Neural progenitor cell (in vitro differentiated cells): ENCODE measurements around the gene SMIM38. TPM values are rescaled to one million over a fixed set of nuclear protein-coding genes. Genes with fewer than 3 reads are reported as not detected.
A peak's percentile ranks its signal among the peaks of the same experiment; 100 is the strongest.

Experiments used
- DNase-seq: peaks from one replicate; pipeline ENCODE4 v3.0.0-alpha.2; 2016; ENCODE audit warnings: low spot score
- H2AFZ ChIP-seq: fragments of 200-600 bp; sonication (generic); replicated peaks from 2 replicates; pipeline ENCODE4 v1.6.1; 2016; ENCODE audit warnings: antibody characterized with exemption
- H3F3A ChIP-seq: fragments of 200-600 bp; sonication (generic); 2 replicates; pipeline ENCODE4 v1.6.1; 2016; ENCODE audit warnings: antibody characterized with exemption, low read depth
- H3K27ac ChIP-seq: fragments of 200-600 bp; sonication (generic); 2 replicates; pipeline ENCODE4 v1.5.1; 2016; ENCODE audit warnings: mild to moderate bottlenecking
- H3K27me3 ChIP-seq: fragments of 200-600 bp; sonication (generic); 2 replicates; pipeline ENCODE4 v1.6.1; 2016; ENCODE audit warnings: mild to moderate bottlenecking, moderate library complexity
- H3K36me3 ChIP-seq: fragments of 200-600 bp; sonication (generic); 2 replicates; pipeline ENCODE4 v1.5.1; 2016
- H3K4me1 ChIP-seq: fragments of 200-600 bp; sonication (generic); 2 replicates; pipeline ENCODE4 v1.6.1; 2016; ENCODE audit warnings: mixed run types
- H3K4me2 ChIP-seq: fragments of 200-600 bp; sonication (generic); 2 replicates; pipeline ENCODE4 v1.6.1; 2016
- H3K4me3 ChIP-seq: fragments of 200-600 bp; sonication (generic); 2 replicates; pipeline ENCODE4 v1.5.1; 2016
- H3K79me2 ChIP-seq: fragments of 200-600 bp; sonication (generic); 2 replicates; pipeline ENCODE4 v1.6.1; 2016; ENCODE audit warnings: low read depth
- H3K9ac ChIP-seq: fragments of 200-600 bp; sonication (generic); 2 replicates; pipeline ENCODE4 v1.6.1; 2016
- H3K9me3 ChIP-seq: fragments of 200-600 bp; sonication (generic); 2 replicates; pipeline ENCODE4 v1.5.1; 2016; ENCODE audit warnings: low read depth
- H4K20me1 ChIP-seq: fragments of 200-600 bp; sonication (generic); 2 replicates; pipeline ENCODE4 v1.6.1; 2016; ENCODE audit warnings: low read depth
- H3K27ac Mint-ChIP-seq: 3 replicates; pipeline ENCODE4 v1.8.0; 2021; ENCODE audit warnings: mixed read lengths
- H3K27me3 Mint-ChIP-seq: 2 replicates; pipeline ENCODE4 v1.8.0; 2022; ENCODE audit warnings: low read depth, mild to moderate bottlenecking, inconsistent platforms, moderate library complexity, mixed read lengths; ENCODE audit not compliant: insufficient read depth
- H3K36me3 Mint-ChIP-seq: 3 replicates; pipeline ENCODE4 v1.8.0; 2021; ENCODE audit warnings: mixed read lengths
- H3K4me1 Mint-ChIP-seq: 3 replicates; pipeline ENCODE4 v1.8.0; 2021; ENCODE audit warnings: mixed read lengths
- H3K4me3 Mint-ChIP-seq: 3 replicates; pipeline ENCODE4 v1.8.0; 2021; ENCODE audit warnings: mild to moderate bottlenecking, moderate library complexity, mixed read lengths
- H3K9me3 Mint-ChIP-seq: 3 replicates; pipeline ENCODE4 v1.8.0; 2020; ENCODE audit warnings: mixed read lengths
- EZH2 ChIP-seq: fragments of 200-600 bp; sonication (generic); IDR thresholded peaks from 2 replicates; pipeline ENCODE4 v1.6.1; 2017; ENCODE audit warnings: antibody characterized with exemption, mild to moderate bottlenecking, moderate library complexity
- EZH2phosphoT487 ChIP-seq: fragments of 200-600 bp; sonication (generic); IDR thresholded peaks from 2 replicates; pipeline ENCODE4 v1.6.1; 2017; ENCODE audit warnings: antibody characterized with exemption
- total RNA-seq: library from RNA; depleted of rRNA; stranded (reverse); fragments of >200 nt; gene quantifications from 2 replicates; pipeline ENCODE4 v1.2.3, GENCODE V29; 2015; ENCODE audit warnings: low replicate concordance
- TF ChIP-seq, protein P1 (sequence below): fragments of 200-600 bp; sonication (generic); IDR thresholded peaks from 2 replicates; pipeline ENCODE4 v1.5.1; 2017; ENCODE audit warnings: antibody characterized with exemption, mild to moderate bottlenecking

Gene SMIM38
- total RNA-seq, 1 donor from 2014 or later, result 2.0 TPM

DNA sequence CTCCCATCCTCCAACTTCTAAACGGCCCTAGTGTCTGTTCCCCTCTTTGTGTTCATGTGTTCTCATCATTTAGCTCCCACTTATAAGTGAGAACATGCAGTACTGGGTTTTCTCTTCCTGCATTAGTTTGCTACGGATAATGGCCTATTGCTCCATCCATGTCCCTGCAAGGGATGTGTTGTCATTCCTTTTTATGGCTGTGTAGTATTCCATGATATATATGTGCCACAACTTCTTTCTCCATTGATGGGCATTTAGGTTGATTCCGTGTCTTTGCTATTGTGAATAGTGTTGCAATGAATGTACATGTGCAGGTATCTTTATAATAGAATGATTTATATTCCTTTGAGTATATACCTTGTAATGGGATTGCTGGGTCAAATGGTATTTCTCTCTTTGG is 5.6 kb upstream of the SMIM38 start:
- Histone ChIP-seq H3K79me2 (no peaks in the 10 kb centered on the region), H3K27me3 (no peaks in the 10 kb centered on the region), H3K9ac (no peak overlapping the region), H3F3A (peaks cover 12% of the 10 kb centered on the region), H3K4me2 (no peak overlapping the region), H4K20me1 (no peaks in the 10 kb centered on the region), H3K27ac (no peak overlapping the region), H3K4me1 (peaks cover 25% of the 10 kb centered on the region), H3K9me3 (no peaks in the 10 kb centered on the region), H3K4me3 (no peak overlapping the region), H2AFZ (no peak overlapping the region), H3K36me3 (no peaks in the 10 kb centered on the region)
- Mint-ChIP-seq H3K36me3 (peaks cover 4% of the 10 kb centered on the region), H3K27me3 (peaks cover 2% of the 10 kb centered on the region), H3K4me3 (no peak overlapping the region), H3K27ac (no peak overlapping the region), H3K9me3 (peaks cover 21% of the 10 kb centered on the region), H3K4me1 (peaks cover 28% of the 10 kb centered on the region)
- TF ChIP-seq, protein P1, sequence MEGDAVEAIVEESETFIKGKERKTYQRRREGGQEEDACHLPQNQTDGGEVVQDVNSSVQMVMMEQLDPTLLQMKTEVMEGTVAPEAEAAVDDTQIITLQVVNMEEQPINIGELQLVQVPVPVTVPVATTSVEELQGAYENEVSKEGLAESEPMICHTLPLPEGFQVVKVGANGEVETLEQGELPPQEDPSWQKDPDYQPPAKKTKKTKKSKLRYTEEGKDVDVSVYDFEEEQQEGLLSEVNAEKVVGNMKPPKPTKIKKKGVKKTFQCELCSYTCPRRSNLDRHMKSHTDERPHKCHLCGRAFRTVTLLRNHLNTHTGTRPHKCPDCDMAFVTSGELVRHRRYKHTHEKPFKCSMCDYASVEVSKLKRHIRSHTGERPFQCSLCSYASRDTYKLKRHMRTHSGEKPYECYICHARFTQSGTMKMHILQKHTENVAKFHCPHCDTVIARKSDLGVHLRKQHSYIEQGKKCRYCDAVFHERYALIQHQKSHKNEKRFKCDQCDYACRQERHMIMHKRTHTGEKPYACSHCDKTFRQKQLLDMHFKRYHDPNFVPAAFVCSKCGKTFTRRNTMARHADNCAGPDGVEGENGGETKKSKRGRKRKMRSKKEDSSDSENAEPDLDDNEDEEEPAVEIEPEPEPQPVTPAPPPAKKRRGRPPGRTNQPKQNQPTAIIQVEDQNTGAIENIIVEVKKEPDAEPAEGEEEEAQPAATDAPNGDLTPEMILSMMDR, result no peak
- no peak for TF ChIP-seq EZH2phosphoT487
- no peak for TF ChIP-seq EZH2
- DNase-seq, result no peak

DNA sequence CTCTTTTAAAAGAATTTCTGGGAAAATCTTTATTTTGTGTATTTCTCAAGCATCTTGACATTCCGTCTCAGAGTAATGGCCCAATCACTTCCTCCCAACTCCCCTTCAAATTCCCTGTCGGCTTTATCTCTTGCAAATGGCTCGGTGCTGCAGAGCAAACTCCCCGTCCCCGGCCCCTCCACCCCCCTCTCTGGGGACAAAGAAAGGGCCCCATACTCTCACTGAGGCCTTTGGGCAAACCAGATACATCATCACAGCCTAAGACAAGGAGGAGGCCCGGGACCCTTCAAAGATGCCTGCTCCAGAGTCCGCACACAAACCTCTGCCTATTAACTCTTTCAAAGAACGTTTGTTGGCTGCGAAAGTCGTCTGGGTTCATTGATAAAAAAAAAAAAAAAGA is 3.9 kb upstream of the SMIM38 start:
- Histone ChIP-seq H3K4me3 (no peak overlapping the region), H3F3A (peaks cover 16% of the 10 kb centered on the region), H3K79me2 (no peaks in the 10 kb centered on the region), H3K4me1 (peaks cover 34% of the 10 kb centered on the region), H3K9me3 (no peaks in the 10 kb centered on the region), H3K4me2 (peak overlapping the region; percentile 11), H3K27ac (no peak overlapping the region), H2AFZ (peak overlapping the region; percentile 78), H3K36me3 (no peaks in the 10 kb centered on the region), H3K27me3 (no peaks in the 10 kb centered on the region), H4K20me1 (no peaks in the 10 kb centered on the region), H3K9ac (no peak overlapping the region)
- TF ChIP-seq, protein P1, result no peak
- TF ChIP-seq EZH2phosphoT487, result no peak
- no peak for TF ChIP-seq EZH2
- DNase-seq, result no peak
- Mint-ChIP-seq H3K4me1 (peaks cover 37% of the 10 kb centered on the region), H3K27me3 (peaks cover 2% of the 10 kb centered on the region), H3K27ac (peak overlapping the region; percentile 96), H3K36me3 (peaks cover 4% of the 10 kb centered on the region), H3K4me3 (no peak overlapping the region), H3K9me3 (peaks cover 15% of the 10 kb centered on the region)

DNA sequence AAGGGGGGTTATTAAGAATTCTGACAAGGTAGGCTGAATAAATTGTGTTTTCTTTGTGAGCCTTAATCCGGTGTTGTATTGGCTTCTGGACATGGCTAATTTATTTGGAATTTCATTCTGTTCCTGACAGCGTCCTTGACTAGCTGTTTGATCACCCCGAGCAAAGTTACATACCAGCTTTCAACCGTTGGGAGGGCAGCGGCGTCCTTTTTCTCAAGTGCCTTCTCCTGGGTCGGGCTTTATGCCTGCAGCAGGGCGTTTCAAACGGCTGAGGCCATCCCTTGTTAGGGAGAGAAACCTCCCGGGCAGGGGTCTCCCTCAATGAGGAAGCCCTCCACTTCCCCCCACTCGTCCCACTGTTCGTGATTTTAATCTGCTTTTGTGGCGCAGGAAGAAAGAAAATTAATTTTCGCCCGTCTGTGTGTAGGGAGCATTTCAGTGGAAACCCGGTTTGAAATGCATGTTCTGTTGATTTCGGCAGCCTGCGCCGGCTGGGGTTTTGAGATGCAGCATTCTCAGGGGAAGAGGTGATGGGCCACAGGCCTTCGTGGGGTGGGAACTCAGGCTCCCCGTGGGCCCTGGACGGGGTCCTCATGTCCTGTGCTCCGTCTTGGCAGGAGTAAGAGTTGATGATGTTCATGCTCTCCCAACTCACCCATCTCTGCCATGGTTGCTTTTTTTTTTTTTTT is 2.9 kb upstream of the SMIM38 start:
- Mint-ChIP-seq H3K36me3 (peaks cover 4% of the 10 kb centered on the region), H3K4me3 (peak overlapping the region; percentile 35), H3K4me1 (peaks cover 37% of the 10 kb centered on the region), H3K27me3 (peaks cover 2% of the 10 kb centered on the region), H3K27ac (peak overlapping the region; percentile 96), H3K9me3 (peaks cover 15% of the 10 kb centered on the region)
- no peak overlapping the region for H3K27ac ChIP-seq
- peak overlapping the region; percentile 48 for H2AFZ ChIP-seq
- H3K27me3 ChIP-seq, result no peaks in the 10 kb centered on the region
- TF ChIP-seq EZH2phosphoT487, result no peak
- TF ChIP-seq EZH2, result no peak
- H3K4me1 ChIP-seq, result peaks cover 43% of the 10 kb centered on the region
- H3K79me2 ChIP-seq, result no peaks in the 10 kb centered on the region
- no peak overlapping the region for H3K4me3 ChIP-seq
- no peaks in the 10 kb centered on the region for H3K36me3 ChIP-seq
- H3F3A ChIP-seq, result peaks cover 19% of the 10 kb centered on the region
- no peaks in the 10 kb centered on the region for H3K9me3 ChIP-seq
- peak; percentile 42 for DNase-seq
- H3K4me2 ChIP-seq, result peak overlapping the region; percentile 40
- H3K9ac ChIP-seq, result no peak overlapping the region
- no peaks in the 10 kb centered on the region for H4K20me1 ChIP-seq

GRCh38 chr11:69153661-69154060 is 2.1 kb upstream of the SMIM38 start:
- H3K27me3 Mint-ChIP-seq, result peaks cover 2% of the 10 kb centered on the region
- H3K4me3 ChIP-seq, result no peak overlapping the region
- peaks cover 37% of the 10 kb centered on the region for H3K4me1 Mint-ChIP-seq
- no peak overlapping the region for H3K4me2 ChIP-seq
- H3K79me2 ChIP-seq, result no peaks in the 10 kb centered on the region
- no peaks in the 10 kb centered on the region for H3K9me3 ChIP-seq
- H3F3A ChIP-seq, result peaks cover 19% of the 10 kb centered on the region
- no peak overlapping the region for H2AFZ ChIP-seq
- no peaks in the 10 kb centered on the region for H3K36me3 ChIP-seq
- peaks cover 45% of the 10 kb centered on the region for H3K4me1 ChIP-seq
- H3K27ac Mint-ChIP-seq, result peak overlapping the region; percentile 92
- H3K36me3 Mint-ChIP-seq, result peaks cover 3% of the 10 kb centered on the region
- H3K9me3 Mint-ChIP-seq, result peaks cover 11% of the 10 kb centered on the region
- no peak for DNase-seq
- H3K27me3 ChIP-seq, result no peaks in the 10 kb centered on the region
- no peak overlapping the region for H3K9ac ChIP-seq
- H3K27ac ChIP-seq, result no peak overlapping the region
- no peaks in the 10 kb centered on the region for H4K20me1 ChIP-seq
- H3K4me3 Mint-ChIP-seq, result no peak overlapping the region
- TF ChIP-seq EZH2 (no peak), EZH2phosphoT487 (no peak)
- TF ChIP-seq, protein P1, result no peak
